ENCODE measurements around the gene URB2. TPM values are rescaled to one million over a fixed set of nuclear protein-coding genes. Genes with fewer than 3 reads are reported as not detected.

URB2 gene
- total RNA-seq, 1 donor from 2014 or later: 9.0 TPM

DNA sequence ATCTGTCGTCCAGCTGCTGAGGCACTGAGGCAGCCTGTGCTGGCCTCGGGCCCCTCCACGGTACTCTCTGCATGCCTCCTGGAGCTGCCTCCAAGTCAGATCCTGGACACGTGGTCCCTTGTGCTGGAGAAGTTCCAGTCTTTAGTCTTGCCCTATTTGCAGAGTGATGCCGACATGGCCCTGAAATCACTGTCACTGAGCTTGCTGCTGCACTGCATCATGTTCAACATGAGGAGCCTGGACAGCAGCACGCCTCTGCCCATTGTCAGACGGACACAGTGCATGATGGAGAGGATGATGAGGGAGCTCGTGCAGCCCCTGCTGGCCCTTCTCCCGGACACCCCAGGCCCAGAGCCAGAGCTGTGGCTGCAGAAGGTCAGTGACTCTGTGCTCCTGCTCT lies 10.0 kb downstream of the URB2 start:
- no peaks in the 10 kb centered on the region for H3K36me3 Mint-ChIP-seq (ENCODE audit: unreplicated experiment)
- peaks cover 4% of the 10 kb centered on the region for H3K4me1 Mint-ChIP-seq (ENCODE audit: low read depth, unreplicated experiment)
- DNase-seq: no peak
- H3K4me3 Mint-ChIP-seq (ENCODE audit: unreplicated experiment): no peak overlapping the region
- TF ChIP-seq, protein P1, sequence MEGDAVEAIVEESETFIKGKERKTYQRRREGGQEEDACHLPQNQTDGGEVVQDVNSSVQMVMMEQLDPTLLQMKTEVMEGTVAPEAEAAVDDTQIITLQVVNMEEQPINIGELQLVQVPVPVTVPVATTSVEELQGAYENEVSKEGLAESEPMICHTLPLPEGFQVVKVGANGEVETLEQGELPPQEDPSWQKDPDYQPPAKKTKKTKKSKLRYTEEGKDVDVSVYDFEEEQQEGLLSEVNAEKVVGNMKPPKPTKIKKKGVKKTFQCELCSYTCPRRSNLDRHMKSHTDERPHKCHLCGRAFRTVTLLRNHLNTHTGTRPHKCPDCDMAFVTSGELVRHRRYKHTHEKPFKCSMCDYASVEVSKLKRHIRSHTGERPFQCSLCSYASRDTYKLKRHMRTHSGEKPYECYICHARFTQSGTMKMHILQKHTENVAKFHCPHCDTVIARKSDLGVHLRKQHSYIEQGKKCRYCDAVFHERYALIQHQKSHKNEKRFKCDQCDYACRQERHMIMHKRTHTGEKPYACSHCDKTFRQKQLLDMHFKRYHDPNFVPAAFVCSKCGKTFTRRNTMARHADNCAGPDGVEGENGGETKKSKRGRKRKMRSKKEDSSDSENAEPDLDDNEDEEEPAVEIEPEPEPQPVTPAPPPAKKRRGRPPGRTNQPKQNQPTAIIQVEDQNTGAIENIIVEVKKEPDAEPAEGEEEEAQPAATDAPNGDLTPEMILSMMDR (IDR thresholded peaks at IDR 0.05; ENCODE audit: partially characterized antibody, unreplicated experiment): no peak
- H3K9me3 Mint-ChIP-seq (ENCODE audit: unreplicated experiment): peaks cover 1% of the 10 kb centered on the region
- H3K27me3 Mint-ChIP-seq (ENCODE audit: unreplicated experiment): no peaks in the 10 kb centered on the region
- H3K27ac Mint-ChIP-seq (ENCODE audit: unreplicated experiment): no peak overlapping the region

DNA sequence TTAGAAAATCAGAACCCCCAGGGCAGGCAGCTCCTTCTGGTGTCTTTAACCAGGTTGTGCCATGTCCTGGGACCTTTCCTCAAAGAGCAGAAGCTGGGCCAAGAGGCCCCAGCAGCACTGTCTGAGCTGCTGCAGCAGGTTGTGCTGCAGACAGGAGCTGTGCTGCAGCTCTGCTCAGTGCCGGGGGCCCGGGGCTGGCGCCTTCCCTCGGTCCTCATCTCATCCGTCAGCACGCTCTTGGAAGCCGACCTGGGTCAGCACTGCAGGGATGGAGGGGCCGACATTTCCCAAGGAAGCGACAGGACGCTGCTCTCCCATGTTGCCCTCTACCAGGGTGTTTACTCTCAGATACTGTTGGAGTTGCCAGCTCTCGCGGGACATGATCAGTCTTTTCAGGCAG lies 11.7 kb downstream of the URB2 start:
- Mint-ChIP-seq H3K4me3 (ENCODE audit: unreplicated experiment) (no peak overlapping the region), H3K27me3 (ENCODE audit: unreplicated experiment) (no peaks in the 10 kb centered on the region), H3K9me3 (ENCODE audit: unreplicated experiment) (peaks cover 1% of the 10 kb centered on the region), H3K36me3 (ENCODE audit: unreplicated experiment) (no peaks in the 10 kb centered on the region), H3K4me1 (ENCODE audit: low read depth, unreplicated experiment) (peaks cover 4% of the 10 kb centered on the region), H3K27ac (ENCODE audit: unreplicated experiment) (no peak overlapping the region)
- TF ChIP-seq, protein P1 (IDR thresholded peaks at IDR 0.05; ENCODE audit: partially characterized antibody, unreplicated experiment): no peak
- DNase-seq: no peak

DNA sequence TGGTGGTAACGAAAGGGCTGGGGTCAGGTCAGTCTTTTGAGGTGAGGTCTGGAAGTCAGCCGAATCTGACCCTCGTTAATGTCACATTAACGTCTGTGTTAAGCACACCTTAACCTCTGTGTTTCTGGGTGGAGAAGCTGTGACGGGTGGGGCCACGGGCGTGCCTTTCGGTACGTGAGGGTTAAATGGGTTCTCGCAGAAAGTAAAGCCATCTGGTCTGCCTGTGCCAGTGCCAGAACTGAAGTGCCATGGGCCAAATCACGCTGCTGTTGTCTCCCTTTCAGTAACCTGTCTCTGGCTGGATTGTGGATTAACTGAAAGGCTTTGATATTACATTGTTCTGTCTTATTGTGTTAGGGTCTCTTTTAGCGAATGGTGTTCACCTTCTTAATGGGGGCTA lies 14.4 kb downstream of the URB2 start:
- no peak for DNase-seq
- Mint-ChIP-seq H3K27me3 (ENCODE audit: unreplicated experiment) (no peaks in the 10 kb centered on the region), H3K27ac (ENCODE audit: unreplicated experiment) (no peak overlapping the region), H3K4me1 (ENCODE audit: low read depth, unreplicated experiment) (peaks cover 8% of the 10 kb centered on the region), H3K4me3 (ENCODE audit: unreplicated experiment) (no peak overlapping the region), H3K36me3 (ENCODE audit: unreplicated experiment) (no peaks in the 10 kb centered on the region), H3K9me3 (ENCODE audit: unreplicated experiment) (no peaks in the 10 kb centered on the region)
- TF ChIP-seq, protein P1 (IDR thresholded peaks at IDR 0.05; ENCODE audit: partially characterized antibody, unreplicated experiment): no peak

DNA sequence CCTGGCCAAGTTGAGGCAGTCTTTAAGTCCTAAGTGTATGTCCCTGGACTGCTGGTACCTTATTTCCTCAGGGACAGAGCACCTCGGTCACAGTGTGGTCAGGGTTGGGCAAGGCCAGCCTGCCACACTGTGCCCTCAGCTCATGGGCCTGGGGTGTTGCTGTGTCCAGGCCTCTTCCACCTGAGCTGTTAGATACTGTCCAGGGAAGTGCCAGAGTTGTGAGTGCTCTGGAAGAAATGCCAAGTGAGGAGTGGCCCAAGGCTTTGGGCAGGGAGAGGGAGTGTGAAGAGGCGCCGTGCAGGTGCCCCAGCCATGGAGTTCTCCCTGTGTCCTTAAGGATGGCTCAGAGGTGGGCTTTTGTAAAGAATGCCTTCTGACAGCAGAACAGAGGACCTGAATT lies 15.3 kb downstream of the URB2 start:
- Mint-ChIP-seq H3K4me3 (ENCODE audit: unreplicated experiment) (no peak overlapping the region), H3K36me3 (ENCODE audit: unreplicated experiment) (no peaks in the 10 kb centered on the region), H3K4me1 (ENCODE audit: low read depth, unreplicated experiment) (peaks cover 13% of the 10 kb centered on the region), H3K27ac (ENCODE audit: unreplicated experiment) (no peak overlapping the region), H3K27me3 (ENCODE audit: unreplicated experiment) (no peaks in the 10 kb centered on the region), H3K9me3 (ENCODE audit: unreplicated experiment) (no peaks in the 10 kb centered on the region)
- TF ChIP-seq, protein P1 (IDR thresholded peaks at IDR 0.05; ENCODE audit: partially characterized antibody, unreplicated experiment): no peak
- DNase-seq: no peak

DNA sequence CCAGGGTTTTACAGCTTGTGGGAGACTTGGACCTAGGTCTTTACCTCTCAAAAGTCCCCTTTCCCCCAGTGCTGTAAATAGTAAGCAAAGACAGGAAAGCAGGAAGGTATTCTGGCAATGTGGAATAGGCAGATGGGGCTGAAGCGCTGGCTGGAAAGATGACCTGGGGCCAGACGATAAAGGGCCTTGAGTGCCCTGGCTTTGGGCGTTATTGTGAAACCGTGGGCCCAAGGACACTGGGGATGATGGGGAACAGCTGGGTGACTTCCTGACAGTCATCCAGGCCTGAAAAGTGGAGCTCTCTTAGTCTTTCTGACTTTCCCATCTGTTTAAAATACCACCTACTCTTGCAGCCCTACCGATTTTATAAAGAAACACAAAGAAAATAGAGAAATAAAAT lies 16.3 kb downstream of the URB2 start:
- no peak for DNase-seq
- H3K4me1 Mint-ChIP-seq (ENCODE audit: low read depth, unreplicated experiment): peaks cover 13% of the 10 kb centered on the region
- peak overlapping the region; percentile 19 for H3K27ac Mint-ChIP-seq (ENCODE audit: unreplicated experiment)
- no peaks in the 10 kb centered on the region for H3K36me3 Mint-ChIP-seq (ENCODE audit: unreplicated experiment)
- H3K27me3 Mint-ChIP-seq (ENCODE audit: unreplicated experiment): no peaks in the 10 kb centered on the region
- H3K4me3 Mint-ChIP-seq (ENCODE audit: unreplicated experiment): no peak overlapping the region
- no peaks in the 10 kb centered on the region for H3K9me3 Mint-ChIP-seq (ENCODE audit: unreplicated experiment)
- TF ChIP-seq, protein P1 (IDR thresholded peaks at IDR 0.05; ENCODE audit: partially characterized antibody, unreplicated experiment): no peak

Measured in glutamatergic neuron (in vitro differentiated cells).